ENCODE results near the gene CFAP73.

Gene CFAP73

DNA sequence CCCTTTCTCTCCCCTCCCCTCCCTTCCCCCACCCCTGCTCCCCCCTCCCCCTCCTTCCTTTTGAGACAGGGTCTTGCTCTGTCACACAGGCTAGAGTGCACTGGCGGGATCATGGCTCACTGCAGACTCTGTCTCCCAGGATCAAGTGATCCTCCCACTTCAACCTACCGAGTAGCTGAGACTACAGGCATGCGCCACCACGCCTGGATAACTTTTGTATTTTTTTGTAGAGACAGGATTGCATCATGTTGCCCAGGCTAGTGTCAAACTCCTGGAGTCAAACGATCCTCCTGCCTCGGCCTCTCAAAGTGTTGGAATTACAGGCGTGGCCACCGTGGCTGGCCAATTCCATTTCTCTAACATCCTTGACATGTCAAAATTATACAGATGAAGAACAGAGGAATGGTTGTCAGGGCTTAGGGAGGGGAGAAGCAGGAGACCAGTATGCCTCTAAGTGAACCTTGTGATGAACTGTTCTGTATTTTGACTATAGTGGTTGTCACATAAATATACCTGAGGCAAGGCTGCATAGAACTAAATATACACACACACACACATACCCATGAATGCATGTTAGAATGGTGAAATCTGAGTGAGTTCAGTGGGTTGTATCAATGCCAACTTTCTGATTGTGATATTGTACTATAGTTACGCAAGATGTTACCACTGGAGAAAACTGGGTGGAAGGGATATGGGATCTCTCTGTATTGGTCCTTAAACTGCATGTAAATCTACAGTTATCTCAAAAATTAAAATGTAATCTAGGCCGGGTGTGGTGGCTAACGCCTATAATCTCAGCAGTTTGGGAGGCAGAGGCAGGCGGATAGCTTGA, 3.6 kb upstream of the CFAP73 start:
- DNase-seq (ENCODE audit: insufficient read length), result no peak
- FAIRE-seq, result no peak
- TF ChIP-seq POLR2AphosphoS5 (IDR thresholded peaks at IDR 0.05; ENCODE audit: low read depth, low read length) (no peak), POLR2A (IDR thresholded peaks at IDR 0.05; ENCODE audit: low read depth, low read length) (no peak), TAF1 (IDR thresholded peaks at IDR 0.05; ENCODE audit: borderline replicate concordance, low read depth, low read length) (no peak)

GRCh38 chr12:113146999-113147398, 2.5 kb upstream of the CFAP73 start:
- FAIRE-seq (no peak), DNase-seq (ENCODE audit: insufficient read length) (no peak)
- no peak for TF ChIP-seq TAF1 (IDR thresholded peaks at IDR 0.05; ENCODE audit: borderline replicate concordance, low read depth, low read length)
- no peak for TF ChIP-seq POLR2AphosphoS5 (IDR thresholded peaks at IDR 0.05; ENCODE audit: low read depth, low read length)
- no peak for TF ChIP-seq POLR2A (IDR thresholded peaks at IDR 0.05; ENCODE audit: low read depth, low read length)

DNA sequence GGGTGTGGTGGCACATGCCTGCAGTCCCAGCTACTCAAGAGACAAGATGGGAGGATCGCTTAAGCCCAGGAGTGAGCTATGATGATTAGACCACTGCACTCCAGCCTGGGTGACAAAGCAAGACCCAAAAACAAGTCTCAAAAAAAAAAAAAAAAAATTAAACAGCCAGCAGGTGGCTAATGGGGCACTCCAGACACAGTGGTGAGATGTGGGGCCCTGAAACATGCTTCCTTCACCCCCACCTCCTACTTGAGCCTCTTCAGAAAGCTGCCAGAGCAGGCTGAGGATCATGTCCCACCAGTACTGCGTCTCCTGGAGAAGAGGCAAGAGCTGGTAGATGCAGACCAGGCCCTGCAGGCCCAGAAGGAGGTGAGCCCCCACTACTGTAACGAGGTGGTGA, 2.1 kb downstream of the CFAP73 start:
- TF ChIP-seq POLR2AphosphoS5 (IDR thresholded peaks at IDR 0.05; ENCODE audit: low read depth, low read length), result no peak
- FAIRE-seq (no peak), DNase-seq (ENCODE audit: insufficient read length) (no peak)

GRCh38 chr12:113152196-113152834, 2.8 kb downstream of the CFAP73 start:
- FAIRE-seq (no peak), DNase-seq (ENCODE audit: insufficient read length) (no peak)
- no peak for TF ChIP-seq POLR2AphosphoS5 (IDR thresholded peaks at IDR 0.05; ENCODE audit: low read depth, low read length)
- no peak for TF ChIP-seq TAF1 (IDR thresholded peaks at IDR 0.05; ENCODE audit: borderline replicate concordance, low read depth, low read length)
- TF ChIP-seq POLR2A (IDR thresholded peaks at IDR 0.05; ENCODE audit: low read depth, low read length), result no peak

DNA sequence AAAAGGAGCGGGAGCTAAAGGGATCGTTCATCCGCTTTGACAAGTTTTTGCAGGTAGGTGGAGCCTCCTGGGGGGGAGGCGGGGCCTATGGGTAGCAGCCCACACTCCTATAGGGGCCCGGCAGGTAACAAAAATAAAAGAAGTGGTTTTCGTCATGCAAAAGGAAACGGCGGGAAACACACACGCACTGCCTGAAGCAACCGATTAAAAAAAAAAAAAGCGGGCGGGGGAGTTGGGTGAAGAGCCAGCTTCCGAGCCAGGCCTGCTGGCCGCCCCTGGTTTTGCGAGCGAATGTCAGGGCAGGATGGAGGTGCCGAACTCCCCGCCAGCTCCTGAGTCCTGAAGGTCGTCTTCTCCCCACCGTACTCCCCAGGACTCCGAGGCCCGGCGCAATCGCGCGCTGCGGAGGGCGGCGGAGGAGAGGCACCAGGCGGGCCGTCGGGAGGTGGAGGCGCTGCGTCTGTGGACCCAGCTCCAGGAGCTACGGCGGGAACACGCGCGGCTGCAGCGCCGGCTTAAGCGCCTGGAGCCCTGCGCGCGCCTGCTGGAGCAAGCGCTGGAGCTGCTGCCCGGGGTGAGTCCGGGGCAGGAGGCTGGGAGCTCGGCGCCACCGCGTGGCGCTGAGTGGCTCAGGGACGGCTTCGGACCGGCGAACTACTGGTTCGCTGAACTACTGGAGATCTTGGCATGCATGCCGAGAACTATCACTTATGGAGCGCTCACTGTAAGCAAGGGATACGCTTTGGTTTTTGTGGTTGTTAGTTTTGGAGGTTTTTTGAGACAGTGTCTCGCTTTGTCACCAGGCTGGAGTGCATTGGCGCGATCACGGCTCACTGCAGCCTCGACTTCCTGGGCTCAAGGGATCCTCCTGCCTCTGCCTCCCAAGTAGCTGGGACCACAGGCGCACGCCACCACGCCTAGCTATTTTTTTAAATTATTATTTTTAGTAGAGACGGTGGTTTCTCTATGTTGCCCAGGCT, 3.6 kb downstream of the CFAP73 start:
- TF ChIP-seq TAF1 (IDR thresholded peaks at IDR 0.05; ENCODE audit: borderline replicate concordance, low read depth, low read length) (no peak), POLR2A (IDR thresholded peaks at IDR 0.05; ENCODE audit: low read depth, low read length) (no peak), POLR2AphosphoS5 (IDR thresholded peaks at IDR 0.05; ENCODE audit: low read depth, low read length) (no peak)
- FAIRE-seq, result peak; percentile 71

GRCh38 chr12:113154351-113154973, 4.9 kb downstream of the CFAP73 start:
- no peak for TF ChIP-seq TAF1 (IDR thresholded peaks at IDR 0.05; ENCODE audit: borderline replicate concordance, low read depth, low read length)
- no peak for TF ChIP-seq POLR2AphosphoS5 (IDR thresholded peaks at IDR 0.05; ENCODE audit: low read depth, low read length)
- no peak for TF ChIP-seq POLR2A (IDR thresholded peaks at IDR 0.05; ENCODE audit: low read depth, low read length)
- FAIRE-seq (no peak), DNase-seq (ENCODE audit: insufficient read length) (no peak)

More for the DNA sequence above, 3.6 kb downstream of the CFAP73 start:
- DNase-seq (ENCODE audit: insufficient read length), result peak; percentile 83

- no peak for DNase-seq (ENCODE audit: insufficient read length)
- TF ChIP-seq POLR2AphosphoS5 (IDR thresholded peaks at IDR 0.05; ENCODE audit: low read depth, low read length) (no peak), TAF1 (IDR thresholded peaks at IDR 0.05; ENCODE audit: borderline replicate concordance, low read depth, low read length) (no peak), POLR2A (IDR thresholded peaks at IDR 0.05; ENCODE audit: low read depth, low read length) (no peak)
- FAIRE-seq, result no peak
Observed at GRCh38 chr12:113155060-113155459, 5.5 kb downstream of the CFAP73 start.

DNA sequence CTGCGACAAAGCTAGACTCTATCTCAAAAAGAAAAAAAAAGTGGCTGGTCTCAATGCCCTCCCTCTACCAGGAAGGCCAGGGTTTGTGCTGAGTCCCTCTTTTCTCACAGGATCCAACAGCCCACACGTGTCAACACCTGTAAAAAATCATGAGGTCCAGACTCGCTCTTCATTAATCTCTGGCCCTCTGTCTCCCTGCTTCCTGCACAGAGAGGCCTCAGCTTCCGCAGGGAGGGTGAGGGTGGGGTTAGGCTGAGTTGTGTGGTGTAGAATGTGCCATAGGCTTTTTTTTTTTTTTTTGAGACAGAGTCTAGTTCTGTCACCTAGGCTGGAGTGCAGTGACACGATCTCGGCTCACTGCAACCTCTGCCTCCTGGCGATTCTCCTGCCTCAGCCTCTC, 6.1 kb downstream of the CFAP73 start:
- DNase-seq (ENCODE audit: insufficient read length), result no peak
- FAIRE-seq, result no peak

GRCh38 chr12:113157218-113157859, 7.8 kb downstream of the CFAP73 start:
- TF ChIP-seq POLR2A (IDR thresholded peaks at IDR 0.05; ENCODE audit: low read depth, low read length) (no peak), TAF1 (IDR thresholded peaks at IDR 0.05; ENCODE audit: borderline replicate concordance, low read depth, low read length) (no peak), POLR2AphosphoS5 (IDR thresholded peaks at IDR 0.05; ENCODE audit: low read depth, low read length) (peak; percentile 53; the same call in 1 of the 2 replicates)
- FAIRE-seq, result no peak
- DNase-seq (ENCODE audit: insufficient read length), result no peak

More for the DNA sequence above, 6.1 kb downstream of the CFAP73 start:
- TF ChIP-seq TAF1 (IDR thresholded peaks at IDR 0.05; ENCODE audit: borderline replicate concordance, low read depth, low read length), result no peak
- TF ChIP-seq POLR2A (IDR thresholded peaks at IDR 0.05; ENCODE audit: low read depth, low read length), result no peak
- TF ChIP-seq POLR2AphosphoS5 (IDR thresholded peaks at IDR 0.05; ENCODE audit: low read depth, low read length), result no peak

- DNase-seq (ENCODE audit: insufficient read length) (no peak), FAIRE-seq (no peak)
- TF ChIP-seq POLR2A (IDR thresholded peaks at IDR 0.05; ENCODE audit: low read depth, low read length) (no peak), POLR2AphosphoS5 (IDR thresholded peaks at IDR 0.05; ENCODE audit: low read depth, low read length) (0 out of 2 replicates have a peak, but pooled peaks have one; percentile 5)
Observed at GRCh38 chr12:113158439-113159203, 9.1 kb downstream of the CFAP73 start.
